ENCODE results near the gene C12orf76.
A peak's percentile ranks its signal among the peaks of the same experiment; 100 is the strongest.

C12orf76 gene

DNA sequence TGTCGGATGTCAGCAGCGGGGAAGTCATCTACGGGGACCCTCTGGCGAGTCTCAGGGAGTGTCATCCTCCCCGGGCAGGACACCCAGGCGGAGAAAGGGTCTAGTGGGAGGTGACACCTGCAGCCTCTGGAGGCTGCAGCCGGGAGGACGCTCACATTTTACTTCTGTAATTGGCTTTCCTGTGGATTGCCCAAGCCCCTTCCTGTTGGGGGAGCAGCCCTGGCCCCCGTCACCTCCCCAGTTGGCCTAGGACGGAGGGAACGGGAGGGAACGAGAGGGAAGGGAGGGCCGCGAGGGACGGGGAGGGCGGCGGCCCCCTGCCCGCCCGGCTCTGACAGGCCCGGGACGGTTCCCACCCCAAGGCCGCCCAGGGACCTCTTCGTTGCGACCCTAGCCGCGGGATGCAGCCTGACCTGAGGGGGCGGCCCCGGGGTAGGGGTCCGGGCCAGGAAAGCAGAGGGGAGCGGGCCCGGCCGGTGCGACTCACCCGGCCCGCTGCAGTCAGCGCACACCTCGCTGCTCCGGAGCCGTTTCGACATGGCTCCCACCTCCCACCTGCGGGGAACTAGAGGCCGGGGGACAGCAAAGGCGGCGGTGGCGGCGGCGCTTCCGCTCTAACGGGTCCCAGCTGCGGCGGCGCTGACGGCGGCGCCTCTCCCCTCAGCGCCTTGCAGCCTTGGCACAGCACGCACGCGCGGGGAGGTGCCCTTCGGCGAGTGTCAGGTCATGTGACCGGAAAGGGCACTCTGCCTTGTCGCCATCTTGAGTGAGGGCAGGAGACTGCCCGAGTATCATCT, 52.4 kb downstream of the C12orf76 start, which contains the start of gene GIT2:
GIT2 (minus strand) TSS at position 683 of the 797 bp plus-strand sequence; CDS start at position 539, 144 bp downstream.
- peak; percentile 72 for DNase-seq (ENCODE audit: low read depth, low spot score)

GRCh38 chr12:109995361-109995685, 53.0 kb downstream of the C12orf76 start:
- no peak for DNase-seq (ENCODE audit: low read depth, low spot score)

GRCh38 chr12:109994401-109995175, 53.7 kb downstream of the C12orf76 start:
- DNase-seq (ENCODE audit: low read depth, low spot score), result no peak

GRCh38 chr12:109993091-109993490, 55.2 kb downstream of the C12orf76 start:
- no peak for DNase-seq (ENCODE audit: low read depth, low spot score)

GRCh38 chr12:109991586-109991985, 56.7 kb downstream of the C12orf76 start:
- no peak for DNase-seq (ENCODE audit: low read depth, low spot score)
